Activated naive CD4-positive, alpha-beta T cell treated with anti-CD3 and anti-CD28 coated beads, Interleukin-2, amount 50 U/mL, for 72 hours (primary cell): Measurements from ENCODE around the gene SAMM50. TPM values are rescaled to one million over a fixed set of nuclear protein-coding genes. Genes with fewer than 3 reads are reported as not detected.

ENCODE experiments used
- ATAC-seq, 2 donors: fragments of 150-1000 bp; cut with Tn5 transposase; 2 replicates each; pipeline ENCODE4 v1.10.0; 2021; ENCODE audit warnings: mild to moderate bottlenecking in 2 of 2, moderate library complexity in 2 of 2
- DNase-seq, 2 donors: peaks; one replicate each; pipeline ENCODE4 v3.0.0; 2021 to 2022; ENCODE audit warnings: low spot score in 2 of 2
- H3K27ac Mint-ChIP-seq, 2 donors: one replicate each; pipeline ENCODE4 v1.8.0; 2022; ENCODE audit warnings: mild to moderate bottlenecking in 2 of 2, mixed read lengths in 2 of 2
- H3K36me3 Mint-ChIP-seq, 2 donors: one replicate each; pipeline ENCODE4 v1.8.0; 2022; ENCODE audit warnings: mixed read lengths in 2 of 2
- H3K9me3 Mint-ChIP-seq, 2 donors: one replicate each; pipeline ENCODE4 v1.8.0; 2022; ENCODE audit warnings: mixed read lengths in 2 of 2
- total RNA-seq, 2 donors: library from RNA; stranded (reverse); gene quantifications; one replicate each; pipeline ENCODE4 v1.2.3, GENCODE V29; 2022

Gene SAMM50
- total RNA-seq, 2 donors from 2014 or later = 41.7 to 51.1 TPM

DNA sequence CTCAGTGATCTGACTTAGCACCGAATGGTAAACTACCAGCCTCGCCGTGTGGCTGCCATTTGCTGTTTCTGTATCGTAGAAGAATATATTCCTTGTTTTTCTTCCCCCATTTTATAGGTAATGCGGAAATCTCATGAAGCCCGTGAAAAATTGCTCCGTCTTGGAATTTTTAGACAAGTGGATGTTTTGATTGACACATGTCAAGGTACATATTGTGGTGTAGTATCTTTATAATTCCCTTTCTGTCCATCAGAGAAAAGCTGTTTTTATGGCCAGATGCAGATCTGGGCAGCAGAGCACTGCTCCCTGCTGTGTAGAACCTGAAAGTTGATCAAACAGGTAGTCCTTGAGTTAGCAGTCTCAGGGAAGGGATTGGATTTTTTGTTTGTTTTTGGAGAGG, 13.4 kb downstream of the SAMM50 start:
- Mint-ChIP-seq H3K36me3 (peaks cover 0 to 19% of the 10 kb centered on the region in 2 donors), H3K9me3 (no peaks in the 10 kb centered on the region), H3K27ac (no peak overlapping the region)
- ATAC-seq (no peak), DNase-seq (no peak)

DNA sequence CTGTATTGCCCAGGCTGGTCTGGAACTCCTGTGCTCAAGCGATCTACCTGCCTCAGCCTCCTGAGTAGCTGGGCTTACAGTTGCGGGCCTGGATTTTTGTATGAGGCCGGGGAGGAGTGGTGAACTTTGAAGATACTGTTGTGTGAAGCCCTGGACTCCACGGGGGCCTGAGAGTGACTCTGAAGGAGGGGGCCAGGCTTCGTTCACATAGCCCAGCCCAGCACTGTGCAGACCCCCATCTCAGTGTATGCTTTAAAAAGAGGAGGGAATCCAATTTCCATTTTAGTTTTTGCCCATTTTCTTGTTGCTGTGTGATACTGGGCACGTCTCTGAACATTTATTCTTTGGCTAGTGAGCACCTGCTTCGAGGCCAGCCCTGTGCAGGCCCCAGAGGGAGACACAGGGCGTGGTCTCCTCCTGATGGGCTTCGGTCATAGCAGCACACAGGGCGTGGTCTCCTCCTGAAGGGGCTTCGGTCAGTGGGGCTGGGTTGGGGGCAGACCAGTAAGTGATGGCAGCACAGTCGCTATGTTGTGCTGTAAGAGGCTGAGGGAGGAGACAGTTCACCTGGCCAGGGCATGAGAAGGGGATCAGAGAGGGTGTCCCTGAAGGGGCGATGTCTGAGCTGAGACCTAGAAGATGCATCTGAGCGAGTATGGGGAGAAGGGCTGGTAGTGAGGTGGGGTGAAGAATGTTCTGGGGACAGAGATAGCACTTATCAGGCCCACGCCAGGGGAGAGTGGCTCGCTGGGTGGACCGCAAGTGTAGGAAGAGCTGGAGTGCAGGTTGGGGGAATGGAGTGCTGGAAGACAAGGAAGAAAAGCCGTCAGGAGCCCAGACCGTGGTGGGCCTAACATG, 14.0 kb downstream of the SAMM50 start:
- ATAC-seq = no peak
- DNase-seq = no peak
- H3K27ac Mint-ChIP-seq = peak overlapping the region in 1 of 2 donors; percentile 51
- peaks cover 0 to 19% of the 10 kb centered on the region in 2 donors for H3K36me3 Mint-ChIP-seq
- no peaks in the 10 kb centered on the region for H3K9me3 Mint-ChIP-seq

DNA sequence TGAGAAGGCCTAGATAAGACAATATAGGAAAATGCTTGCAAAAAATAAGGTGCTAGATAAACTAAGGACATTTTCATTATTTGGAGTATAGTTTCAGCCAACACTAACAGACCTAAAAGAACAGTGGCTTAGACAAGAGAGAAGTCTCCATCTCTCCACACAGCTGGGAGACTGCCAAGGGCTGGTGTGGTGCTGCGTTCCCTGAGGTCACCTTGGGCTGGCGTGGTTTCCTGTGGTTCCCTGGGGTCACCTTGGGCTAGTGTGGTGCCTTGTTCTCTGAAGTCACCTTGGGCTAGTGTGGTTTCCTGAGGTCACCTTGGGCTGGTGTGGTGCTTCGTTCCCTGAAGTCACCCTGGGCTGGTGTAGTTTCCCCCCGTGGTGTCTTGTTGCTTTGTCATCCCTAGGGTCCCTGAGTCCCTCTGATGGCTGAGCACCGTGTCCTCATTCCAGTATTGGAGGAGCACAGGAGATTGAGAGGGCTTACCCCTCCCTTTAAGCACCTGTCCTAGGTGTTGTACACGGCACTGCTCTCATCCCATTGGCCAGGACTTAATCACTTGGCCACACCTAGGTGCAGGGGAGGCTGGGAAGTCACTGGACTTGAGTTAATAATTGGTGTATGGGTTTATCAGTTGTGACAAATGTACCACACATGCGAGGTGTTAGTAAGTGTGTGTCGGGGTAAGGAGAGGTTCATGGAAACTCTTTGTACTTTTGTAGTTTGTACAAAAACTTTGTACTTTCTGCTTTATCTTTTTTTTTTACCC, 14.9 kb downstream of the SAMM50 start:
- Mint-ChIP-seq H3K27ac (peak overlapping the region in 1 of 2 donors; percentile 51), H3K9me3 (no peaks in the 10 kb centered on the region), H3K36me3 (peaks cover 0 to 12% of the 10 kb centered on the region in 2 donors)
- DNase-seq (no peak), ATAC-seq (no peak)

DNA sequence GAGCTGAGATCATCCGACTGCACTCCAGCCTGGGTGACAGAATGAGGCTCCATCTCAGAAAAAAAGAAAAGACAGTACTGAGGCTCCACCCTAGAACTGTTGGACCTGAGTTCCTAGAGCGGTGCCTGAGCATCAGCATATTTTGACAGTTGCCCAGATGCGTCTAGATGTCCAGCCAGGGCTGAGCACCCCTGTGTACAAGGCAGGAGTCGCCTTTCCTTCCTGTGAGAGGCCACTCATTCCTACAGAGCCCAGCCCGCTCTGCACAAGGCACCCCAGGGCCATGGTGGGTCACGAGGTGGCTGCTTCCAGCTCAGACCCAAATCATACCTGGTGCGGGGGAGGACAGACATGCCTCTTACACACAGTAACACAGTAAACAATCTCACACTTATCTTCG, 15.9 kb downstream of the SAMM50 start:
- Mint-ChIP-seq H3K9me3 (no peaks in the 10 kb centered on the region), H3K36me3 (peaks cover 0 to 12% of the 10 kb centered on the region in 2 donors), H3K27ac (no peak overlapping the region)
- DNase-seq (no peak), ATAC-seq (no peak)

DNA sequence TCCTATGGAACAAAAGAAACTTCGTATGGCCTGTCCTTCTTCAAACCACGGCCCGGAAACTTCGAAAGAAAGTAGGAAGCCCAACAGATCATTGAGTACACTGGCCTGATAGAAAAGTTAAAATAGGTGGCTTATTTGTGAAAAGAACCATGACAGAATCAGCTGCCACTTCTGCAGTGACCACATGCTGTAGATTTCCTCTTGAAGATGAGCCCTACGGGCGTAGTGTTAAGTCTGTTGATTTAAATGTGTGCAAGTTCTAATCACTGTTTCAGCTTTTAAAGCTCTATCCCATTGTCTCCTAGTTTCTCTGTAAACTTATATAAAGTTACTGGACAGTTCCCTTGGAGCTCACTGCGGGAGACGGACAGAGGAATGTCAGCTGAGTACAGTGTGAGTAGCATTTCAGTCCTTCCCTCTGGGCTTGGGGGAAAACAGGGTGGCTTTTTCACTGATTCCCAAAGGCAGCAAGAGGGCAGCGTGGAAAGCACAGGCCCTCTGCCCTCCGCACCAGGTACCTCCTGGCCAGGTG, 17.8 kb downstream of the SAMM50 start:
- no peak overlapping the region for H3K27ac Mint-ChIP-seq
- no peaks in the 10 kb centered on the region for H3K9me3 Mint-ChIP-seq
- no peak for ATAC-seq
- no peaks in the 10 kb centered on the region for H3K36me3 Mint-ChIP-seq
- no peak for DNase-seq

DNA sequence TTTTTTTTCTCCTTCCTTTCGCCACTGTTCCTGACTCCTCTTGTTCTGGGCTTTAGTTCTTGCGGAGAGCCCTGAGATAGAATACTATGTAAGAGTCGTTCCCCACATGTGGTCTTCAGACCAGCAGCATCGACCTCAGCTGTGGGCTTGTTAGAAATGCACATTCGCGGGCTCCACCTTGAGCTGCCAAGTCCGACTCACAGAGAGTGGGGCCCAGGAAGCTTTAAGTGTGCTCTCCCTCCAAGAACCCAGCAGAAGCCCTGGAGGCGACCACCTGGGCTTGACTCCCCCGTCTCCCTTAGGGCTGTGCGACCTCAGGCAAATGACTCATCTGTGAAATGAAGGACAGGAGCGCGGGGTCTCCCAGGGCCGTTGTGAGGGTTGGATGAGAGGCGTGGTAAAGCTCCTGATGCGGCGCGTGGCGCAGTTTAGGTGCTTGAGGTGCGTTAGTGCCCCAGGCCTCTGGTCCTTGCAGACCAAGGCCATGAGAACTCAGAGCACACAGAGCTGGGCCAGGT, 18.8 kb downstream of the SAMM50 start:
- Mint-ChIP-seq H3K36me3 (peaks cover 0 to 4% of the 10 kb centered on the region in 2 donors), H3K27ac (peak overlapping the region in 1 of 2 donors; percentile 81), H3K9me3 (no peaks in the 10 kb centered on the region)
- no peak for ATAC-seq
- DNase-seq = no peak

DNA sequence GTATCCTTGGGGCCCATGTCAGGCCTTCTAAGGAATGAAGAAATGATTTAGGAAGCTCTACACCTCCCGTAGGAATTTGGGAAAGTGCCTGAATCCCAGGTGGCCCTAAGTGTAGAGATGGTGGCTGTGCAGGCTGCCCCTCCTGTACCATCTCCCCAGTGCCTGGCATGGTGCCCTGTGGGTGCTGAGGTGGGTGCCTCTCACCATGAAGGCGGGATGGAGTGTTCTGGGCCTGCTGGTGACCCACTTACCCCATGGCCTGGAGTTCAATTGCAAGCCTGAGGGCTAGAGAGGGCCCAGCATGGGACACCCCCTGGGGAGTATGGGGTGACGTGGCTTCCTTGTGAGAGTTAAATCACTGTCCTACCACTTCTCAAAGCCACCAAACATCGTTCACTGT, 19.8 kb downstream of the SAMM50 start:
- H3K36me3 Mint-ChIP-seq = peaks cover 0 to 6% of the 10 kb centered on the region in 2 donors
- no peaks in the 10 kb centered on the region for H3K9me3 Mint-ChIP-seq
- H3K27ac Mint-ChIP-seq = no peak overlapping the region
- ATAC-seq (no peak), DNase-seq (no peak)

DNA sequence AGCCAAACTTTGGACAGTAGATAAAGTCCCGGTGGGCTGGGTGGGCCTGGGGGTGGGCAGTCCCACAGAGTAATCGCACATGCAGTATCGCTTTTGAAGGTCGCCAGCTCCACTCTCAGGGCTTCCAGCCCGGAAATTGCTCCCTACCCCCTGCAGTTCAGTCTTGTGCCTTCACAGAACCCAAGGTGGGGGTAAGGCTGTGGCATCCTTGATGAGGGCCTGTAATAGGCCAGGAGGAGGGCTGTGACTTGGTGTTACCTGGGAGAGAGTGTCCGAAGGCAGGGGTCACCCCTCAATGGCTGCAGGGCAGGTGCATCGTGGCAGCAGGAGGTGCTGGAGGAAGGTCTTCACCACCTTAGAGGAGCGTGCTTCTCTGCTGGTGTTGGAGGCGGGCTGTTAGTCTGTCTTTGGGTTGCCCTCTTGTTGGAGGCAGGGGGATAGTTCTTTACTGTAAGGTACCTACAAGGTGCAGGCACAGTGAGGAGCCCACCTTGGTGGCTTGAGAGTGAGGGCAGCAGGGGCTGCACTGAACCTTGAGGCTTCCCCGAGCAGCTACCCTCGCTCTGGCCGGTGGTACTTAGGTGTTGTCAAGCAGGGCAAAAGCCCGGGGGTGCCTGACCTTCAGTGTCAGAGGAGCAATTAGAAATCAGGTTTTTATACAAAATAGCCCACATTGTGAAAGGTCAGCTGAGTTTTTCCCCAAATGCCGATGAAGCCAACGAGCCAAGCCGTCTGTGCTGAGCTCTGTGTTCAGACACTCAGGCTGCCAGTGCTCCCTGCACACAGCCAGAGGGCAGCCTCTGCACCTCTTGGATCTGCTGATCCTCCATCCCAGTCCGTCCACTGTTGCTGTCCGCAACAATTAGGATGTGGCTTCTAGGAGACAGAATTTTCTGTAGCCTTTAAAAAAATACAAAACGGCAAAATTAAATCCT, 21.9 kb downstream of the SAMM50 start:
- Mint-ChIP-seq H3K36me3 (peaks cover 0 to 6% of the 10 kb centered on the region in 2 donors), H3K9me3 (no peaks in the 10 kb centered on the region), H3K27ac (no peak overlapping the region)
- ATAC-seq (no peak), DNase-seq (no peak)

DNA sequence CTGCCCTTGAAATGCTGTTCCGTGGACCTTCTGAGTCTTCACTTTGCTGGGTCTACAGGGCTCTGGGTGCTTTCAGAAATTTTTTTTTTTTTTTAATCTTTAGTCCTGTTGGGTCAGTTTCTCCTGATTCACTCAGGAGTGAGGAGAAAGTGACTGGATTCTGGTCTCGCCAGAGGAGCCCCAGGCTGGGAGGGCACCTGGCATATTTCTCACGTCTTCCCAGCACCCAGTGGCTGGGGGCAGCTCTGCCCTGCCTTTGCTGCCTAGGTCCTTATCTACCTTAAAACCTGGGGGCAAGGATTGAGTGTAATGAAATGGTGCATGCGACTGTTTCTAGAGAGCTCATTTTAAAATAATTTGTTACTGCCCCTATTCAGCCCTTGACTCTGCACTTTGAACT, 23.3 kb downstream of the SAMM50 start:
- Mint-ChIP-seq H3K27ac (peak overlapping the region in 1 of 2 donors; percentile 7), H3K36me3 (peaks cover 2 to 8% of the 10 kb centered on the region in 2 donors), H3K9me3 (no peaks in the 10 kb centered on the region)
- DNase-seq (no peak), ATAC-seq (no peak)

DNA sequence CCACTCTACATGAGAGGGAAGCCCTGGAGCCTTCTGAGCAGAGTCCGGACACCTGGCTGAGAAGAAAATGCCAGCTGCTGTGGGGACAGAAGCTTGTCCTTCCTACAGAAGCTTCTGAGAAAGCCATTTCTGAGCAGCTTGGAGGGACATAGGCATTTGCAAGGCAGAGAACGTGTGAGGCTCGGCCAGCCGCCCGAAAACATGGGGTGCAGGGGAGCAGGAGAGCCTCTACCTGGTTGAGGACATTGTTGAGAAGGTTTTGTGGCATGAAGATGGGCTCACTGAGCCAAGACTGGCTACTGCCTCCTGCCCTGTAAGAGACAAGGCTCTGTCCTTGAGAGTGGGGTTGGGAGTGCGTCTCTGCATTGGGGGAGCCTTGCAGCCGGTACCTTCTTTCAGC, 25.3 kb downstream of the SAMM50 start:
- no peak for DNase-seq
- Mint-ChIP-seq H3K9me3 (no peaks in the 10 kb centered on the region), H3K27ac (no peak overlapping the region), H3K36me3 (peaks cover 5 to 12% of the 10 kb centered on the region in 2 donors)
- ATAC-seq = no peak

DNA sequence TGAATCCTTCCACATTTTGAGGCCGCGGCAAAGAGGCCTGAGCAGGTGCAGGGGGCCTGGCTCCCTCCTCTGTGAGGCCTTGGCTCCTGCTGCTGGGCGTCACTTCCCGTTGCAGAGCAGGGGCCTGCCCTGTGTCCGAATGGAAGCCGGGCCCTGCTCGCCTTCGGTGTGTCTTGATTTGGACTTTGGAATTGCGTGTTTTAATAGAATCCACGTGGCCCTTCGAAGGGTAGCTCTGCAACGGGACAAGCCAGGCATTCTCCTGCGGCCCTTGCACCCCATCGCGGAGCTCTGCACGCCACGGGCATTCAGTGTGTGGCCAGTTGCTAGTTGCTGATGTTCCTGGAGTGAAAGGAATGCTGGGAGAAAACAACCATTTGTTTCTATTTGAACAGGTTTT, 25.8 kb downstream of the SAMM50 start:
- no peak overlapping the region for H3K27ac Mint-ChIP-seq
- DNase-seq (no peak), ATAC-seq (no peak)
- peaks cover 5 to 12% of the 10 kb centered on the region in 2 donors for H3K36me3 Mint-ChIP-seq
- no peaks in the 10 kb centered on the region for H3K9me3 Mint-ChIP-seq

DNA sequence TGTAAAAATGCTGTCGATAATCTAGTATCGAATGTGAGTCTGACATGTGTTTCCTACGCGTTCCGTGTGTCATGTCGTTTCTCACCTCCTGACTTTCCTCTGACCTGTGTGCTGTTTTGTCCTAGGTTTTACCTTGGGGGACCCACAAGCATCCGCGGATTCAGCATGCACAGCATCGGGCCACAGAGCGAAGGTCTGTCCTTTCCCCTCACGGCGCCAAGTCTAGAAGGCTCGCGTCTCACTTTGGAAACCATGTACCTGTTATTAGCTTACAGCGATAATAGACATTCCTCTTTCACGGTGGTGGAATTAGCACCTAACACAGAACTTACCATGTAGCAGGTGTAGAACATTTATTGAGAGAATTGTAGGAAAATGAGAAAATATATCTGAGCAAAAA, 28.6 kb downstream of the SAMM50 start:
- no peak for DNase-seq
- Mint-ChIP-seq H3K36me3 (peaks cover 5 to 11% of the 10 kb centered on the region in 2 donors), H3K9me3 (no peaks in the 10 kb centered on the region), H3K27ac (peak overlapping the region; percentile 7 to 68)
- ATAC-seq = no peak

DNA sequence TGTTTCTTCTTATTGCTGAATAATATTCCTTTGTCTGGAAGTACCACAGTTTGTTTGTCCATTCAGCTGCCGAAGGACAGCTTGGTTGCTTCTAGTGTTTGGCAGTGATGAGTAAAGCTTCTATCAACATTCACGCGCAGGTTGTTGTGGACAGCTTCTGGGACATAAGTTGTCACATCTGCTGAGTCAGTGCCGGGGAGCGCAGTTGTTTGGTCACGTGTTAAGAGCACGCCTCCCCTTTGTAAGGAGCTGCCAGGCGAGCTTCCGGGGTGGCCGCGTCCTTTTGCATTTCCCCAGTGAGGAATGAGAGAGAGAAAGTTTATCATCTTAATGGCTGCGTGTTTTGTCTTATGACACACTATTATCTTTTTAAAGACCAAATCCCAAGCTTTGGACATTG, 30.3 kb downstream of the SAMM50 start:
- Mint-ChIP-seq H3K36me3 (peaks cover 5 to 6% of the 10 kb centered on the region in 2 donors), H3K27ac (peak overlapping the region in 1 of 2 donors; percentile 39), H3K9me3 (no peaks in the 10 kb centered on the region)
- no peak for ATAC-seq
- DNase-seq = no peak

DNA sequence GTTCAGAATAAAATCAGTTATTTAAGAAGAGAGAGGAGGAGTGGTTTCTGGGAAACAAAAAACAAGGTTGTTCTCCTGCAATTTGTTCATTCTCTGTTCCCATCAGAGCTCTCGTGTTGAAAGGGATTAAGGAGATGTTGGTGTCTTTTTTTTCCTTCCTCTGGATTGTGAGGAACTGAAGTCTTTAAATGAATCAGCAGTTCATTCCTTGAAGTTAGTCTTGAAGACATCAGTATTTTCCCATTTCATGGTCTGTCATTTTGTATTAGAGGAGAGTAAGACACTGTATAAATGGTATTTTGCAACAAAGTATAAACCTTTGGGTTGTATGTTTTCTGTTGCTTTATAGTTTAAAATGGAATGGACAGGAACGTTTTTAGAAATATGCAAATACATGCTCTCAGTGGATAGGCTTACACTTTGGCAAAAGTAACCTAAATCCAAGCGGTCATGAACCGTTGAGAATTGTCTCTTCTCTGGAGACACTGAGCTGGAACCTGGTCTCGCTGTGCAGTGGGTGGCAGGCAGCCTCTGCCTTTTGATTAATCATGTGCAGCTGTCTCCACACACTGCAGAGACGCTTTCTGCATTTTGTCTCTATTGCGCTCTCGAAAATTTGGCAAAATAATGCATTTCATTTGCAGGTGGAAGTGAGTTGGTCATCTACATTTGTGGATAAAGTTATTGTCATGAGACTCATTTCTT, 33.0 kb downstream of the SAMM50 start:
- DNase-seq = no peak
- Mint-ChIP-seq H3K9me3 (no peaks in the 10 kb centered on the region), H3K27ac (peak overlapping the region; percentile 37 to 62), H3K36me3 (peaks cover 6 to 9% of the 10 kb centered on the region in 2 donors)
- ATAC-seq = no peak

DNA sequence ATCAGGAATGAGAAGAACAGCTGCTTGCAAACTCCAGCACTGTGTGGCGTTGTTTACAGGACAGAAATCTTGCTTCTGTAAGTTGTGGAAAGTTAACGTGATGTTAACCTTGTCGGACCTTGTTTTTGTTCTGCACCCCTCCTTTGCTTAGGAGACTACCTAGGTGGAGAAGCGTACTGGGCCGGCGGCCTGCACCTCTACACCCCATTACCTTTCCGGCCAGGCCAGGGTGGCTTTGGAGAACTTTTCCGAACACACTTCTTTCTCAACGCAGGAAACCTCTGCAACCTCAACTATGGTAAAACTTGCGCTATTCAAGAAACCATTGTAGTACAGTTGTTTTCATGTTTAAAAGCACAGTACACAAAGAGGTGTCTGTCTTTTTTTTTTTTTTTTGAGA, 33.7 kb downstream of the SAMM50 start:
- Mint-ChIP-seq H3K9me3 (no peaks in the 10 kb centered on the region), H3K27ac (no peak overlapping the region), H3K36me3 (peaks cover 4 to 8% of the 10 kb centered on the region in 2 donors)
- DNase-seq (no peak), ATAC-seq (no peak)

DNA sequence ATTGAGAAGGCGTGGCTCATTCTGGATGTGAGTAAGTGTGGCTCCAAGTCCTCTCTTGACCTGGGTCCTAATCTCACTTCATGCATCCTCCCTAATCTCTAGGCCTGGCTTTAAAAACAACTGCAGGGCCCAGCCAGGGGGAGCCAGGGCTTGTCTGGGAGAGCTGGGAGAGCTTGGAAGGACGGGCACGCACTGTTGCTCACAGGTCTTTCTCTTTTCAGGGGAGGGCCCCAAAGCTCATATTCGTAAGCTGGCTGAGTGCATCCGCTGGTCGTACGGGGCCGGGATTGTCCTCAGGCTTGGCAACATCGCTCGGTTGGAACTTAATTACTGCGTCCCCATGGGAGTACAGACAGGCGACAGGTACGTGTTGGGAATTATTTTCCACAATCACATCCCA, 34.8 kb downstream of the SAMM50 start:
- no peaks in the 10 kb centered on the region for H3K9me3 Mint-ChIP-seq
- DNase-seq (no peak), ATAC-seq (no peak)
- no peak overlapping the region for H3K27ac Mint-ChIP-seq
- peaks cover 7 to 12% of the 10 kb centered on the region in 2 donors for H3K36me3 Mint-ChIP-seq
